GM21360 (cell line): ENCODE results near the gene NARS2.

Experiments
- ATAC-seq: cut with Tn5 transposase; IDR thresholded peaks from one replicate; pipeline ENCODE4 v1.9.1; 2021; ENCODE audit warnings: mild to moderate bottlenecking, moderate library complexity; ENCODE audit not compliant: unreplicated experiment

Gene NARS2

GRCh38 chr11:78417888-78418583, 156.6 kb downstream of the NARS2 start:
- ATAC-seq, result peak; percentile 55

DNA sequence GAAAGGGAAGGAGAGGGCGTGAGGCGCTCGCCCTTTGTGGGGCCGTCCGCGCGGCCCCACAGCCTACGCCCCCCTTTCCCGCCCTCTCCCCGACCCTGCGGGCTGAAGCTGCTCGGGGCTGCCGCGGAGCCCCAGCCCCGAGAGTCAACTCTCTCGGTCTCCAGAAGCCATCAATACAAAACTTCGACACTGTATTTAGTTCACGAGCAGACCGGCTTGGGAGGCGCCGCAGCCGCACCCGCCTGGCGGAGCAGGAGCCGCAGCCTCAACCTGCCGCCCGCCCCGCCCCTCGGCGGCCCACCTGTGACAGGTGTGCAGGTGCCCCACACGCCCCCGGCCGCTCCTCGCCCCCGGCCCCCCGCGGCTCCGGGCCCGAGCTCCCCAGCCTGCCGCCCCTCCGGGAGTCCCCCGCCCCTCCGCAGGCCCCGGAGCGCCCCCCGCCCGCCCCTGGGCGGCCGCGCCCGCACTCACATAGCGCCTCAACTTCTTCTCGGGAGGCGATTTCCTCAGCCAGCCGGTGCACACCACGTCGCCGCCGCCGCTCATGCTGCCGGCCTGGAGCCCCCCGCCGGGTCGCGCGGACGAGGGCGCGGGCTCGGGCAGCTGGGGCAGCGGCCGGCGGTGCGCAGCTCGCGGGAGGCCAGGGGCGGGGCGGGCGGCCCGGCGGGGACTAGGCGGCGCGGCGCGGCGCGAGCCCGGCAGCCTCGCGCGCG, 157.3 kb downstream of the NARS2 start, which contains the start of gene GAB2:
Gene GAB2 (minus strand): TSS at position 646 of the 713 bp plus-strand sequence. CDS start 100 bp downstream, at position 546.
- ATAC-seq, result peak; percentile 6

- ATAC-seq, result peak; percentile 51
Measured at GRCh38 chr11:78416285-78417174, 158.1 kb downstream of the NARS2 start.

DNA sequence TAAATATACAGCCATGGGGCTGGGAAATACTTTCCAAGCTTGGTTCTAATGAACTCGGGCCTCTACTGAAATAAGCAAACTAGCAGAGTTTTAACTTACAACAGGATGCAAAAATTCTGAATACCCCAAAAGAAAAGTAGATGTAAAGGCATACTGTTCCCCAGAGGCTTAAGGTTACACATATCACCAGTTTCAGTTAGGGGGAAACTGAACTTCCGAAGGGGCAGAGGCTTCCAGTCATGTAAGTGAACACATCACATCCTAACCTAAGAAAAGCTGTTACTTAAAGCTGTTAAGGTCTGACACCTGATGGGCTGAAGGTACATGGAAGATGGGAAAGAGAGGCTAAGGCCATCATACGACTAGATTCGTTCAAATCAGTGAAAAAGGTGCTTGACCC, 159.3 kb downstream of the NARS2 start:
- no peak for ATAC-seq

GRCh38 chr11:78414321-78415051, 160.2 kb downstream of the NARS2 start:
- no peak for ATAC-seq

- ATAC-seq, result no peak
Measured at GRCh38 chr11:78408619-78409018, 166.0 kb downstream of the NARS2 start.

- no peak for ATAC-seq
Measured at GRCh38 chr11:78406568-78407196, 168.0 kb downstream of the NARS2 start.

DNA sequence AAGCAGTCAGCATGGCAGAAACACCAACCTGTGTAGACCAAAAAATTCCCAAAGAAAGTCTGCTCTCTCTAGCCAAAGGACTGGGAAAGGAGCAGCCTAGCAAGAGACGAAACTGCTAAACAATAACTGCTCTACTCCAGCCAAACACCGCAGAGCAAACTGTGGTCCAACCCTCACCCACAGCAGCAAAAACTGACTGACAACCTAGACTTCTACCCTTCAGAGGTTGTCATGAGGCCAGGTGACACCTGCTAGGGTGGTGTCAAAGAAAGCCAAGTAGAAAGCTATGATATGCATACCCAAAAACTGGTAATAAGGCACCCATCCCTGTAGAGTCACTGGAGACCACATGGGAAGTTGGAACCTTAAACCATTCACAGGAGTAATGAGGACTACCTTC, 168.9 kb downstream of the NARS2 start:
- ATAC-seq, result no peak

- no peak for ATAC-seq
Measured at GRCh38 chr11:78403781-78404180, 170.9 kb downstream of the NARS2 start.

- ATAC-seq, result no peak
Measured at GRCh38 chr11:78402847-78403246, 171.8 kb downstream of the NARS2 start.

GRCh38 chr11:78400702-78401101, 174.0 kb downstream of the NARS2 start:
- no peak for ATAC-seq

DNA sequence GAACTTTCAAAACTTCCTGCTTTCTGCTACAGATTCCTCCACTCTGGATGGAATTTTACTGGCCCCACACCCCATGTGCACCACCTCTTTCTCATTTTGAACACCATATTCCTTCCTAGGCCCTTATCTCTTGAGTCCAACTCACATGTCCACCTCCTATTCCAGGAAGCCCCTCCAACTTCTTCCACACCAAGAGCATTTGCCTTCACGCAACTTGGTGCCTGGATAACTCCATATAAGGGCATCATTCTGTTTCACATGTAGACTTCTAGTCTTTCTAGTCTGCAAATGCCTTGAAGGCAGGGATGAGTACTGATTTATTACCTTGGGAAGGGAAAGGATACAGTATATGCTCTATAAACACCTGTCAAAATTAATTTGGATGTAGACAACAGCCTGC, 174.5 kb downstream of the NARS2 start:
- ATAC-seq, result no peak

DNA sequence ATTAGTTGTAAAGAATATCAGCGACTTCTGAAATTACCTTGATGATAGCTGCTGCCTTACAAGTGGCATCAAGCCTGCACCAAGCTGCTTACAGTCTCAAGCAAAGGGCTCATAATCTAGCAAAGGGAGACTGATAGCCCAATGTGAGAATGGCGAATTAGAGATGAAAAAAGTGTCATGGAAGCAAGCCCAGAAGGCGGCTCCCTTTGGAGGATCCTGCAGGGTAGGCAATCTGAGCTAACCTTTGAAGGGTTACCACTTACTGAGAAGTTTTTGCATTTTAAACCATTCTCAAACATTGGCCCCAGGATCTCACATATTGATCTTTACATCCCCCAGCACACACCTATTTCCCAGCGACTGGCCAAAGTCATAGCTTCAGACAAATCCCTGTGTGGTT, 175.5 kb downstream of the NARS2 start:
- ATAC-seq, result no peak

- ATAC-seq, result no peak
Measured at GRCh38 chr11:78398715-78399114, 175.9 kb downstream of the NARS2 start.

DNA sequence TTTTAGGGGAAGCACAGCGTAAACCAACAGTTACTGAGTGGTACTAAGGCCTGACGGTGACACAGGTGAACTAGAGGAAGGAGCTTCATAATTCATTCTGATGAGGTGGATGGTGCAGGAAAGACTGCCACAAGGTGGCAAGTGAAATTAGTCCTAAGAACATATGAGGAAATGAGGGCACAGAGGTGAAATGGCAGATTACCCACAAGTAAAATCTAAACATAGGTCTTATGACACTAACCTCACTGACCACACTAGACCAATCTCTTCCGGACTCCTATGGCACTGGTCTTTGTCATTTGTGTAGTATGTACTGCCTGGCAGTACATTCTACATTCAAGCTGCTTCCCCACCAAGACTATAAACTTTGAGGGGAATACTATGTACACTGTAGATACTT, 177.3 kb downstream of the NARS2 start:
- no peak for ATAC-seq

DNA sequence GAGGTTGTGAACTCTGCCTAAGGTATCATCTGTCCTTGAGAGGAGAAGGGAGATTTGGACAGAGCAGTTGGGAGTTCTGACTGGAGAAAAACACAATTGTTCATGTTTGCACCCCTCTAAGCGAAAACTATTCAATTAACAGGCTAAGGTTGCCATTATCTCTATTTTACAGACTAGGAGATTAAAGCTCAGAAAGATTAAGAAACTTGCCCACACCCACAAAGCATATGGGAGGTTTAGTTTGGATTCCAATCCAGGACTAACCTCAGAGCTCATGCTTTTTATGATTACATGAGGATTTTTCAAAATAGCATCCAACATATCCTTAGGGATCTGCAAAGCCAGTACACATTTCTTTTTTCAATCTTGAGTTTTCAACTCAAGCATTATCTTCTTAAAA, 179.1 kb downstream of the NARS2 start:
- ATAC-seq, result no peak

DNA sequence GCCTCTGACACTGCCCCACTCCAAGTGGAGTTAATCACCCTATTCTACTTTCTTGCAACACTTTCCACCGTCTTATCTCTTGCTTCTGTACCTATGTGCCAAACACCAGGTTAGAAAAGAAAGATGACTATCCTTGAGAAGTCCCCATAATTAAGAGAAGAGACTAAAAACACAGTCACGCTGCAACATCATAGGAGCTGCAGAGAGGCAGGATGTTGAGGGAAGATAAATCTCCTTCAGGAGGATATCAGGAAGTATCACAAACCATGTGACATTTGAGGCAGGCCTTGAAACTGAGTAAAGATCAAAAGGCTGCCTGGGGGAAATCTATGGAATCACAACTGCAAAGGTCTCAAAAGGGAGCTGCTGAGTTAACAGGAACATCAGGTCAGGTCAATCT, 181.8 kb downstream of the NARS2 start:
- ATAC-seq, result no peak

GRCh38 chr11:78391424-78391823, 183.2 kb downstream of the NARS2 start:
- no peak for ATAC-seq

DNA sequence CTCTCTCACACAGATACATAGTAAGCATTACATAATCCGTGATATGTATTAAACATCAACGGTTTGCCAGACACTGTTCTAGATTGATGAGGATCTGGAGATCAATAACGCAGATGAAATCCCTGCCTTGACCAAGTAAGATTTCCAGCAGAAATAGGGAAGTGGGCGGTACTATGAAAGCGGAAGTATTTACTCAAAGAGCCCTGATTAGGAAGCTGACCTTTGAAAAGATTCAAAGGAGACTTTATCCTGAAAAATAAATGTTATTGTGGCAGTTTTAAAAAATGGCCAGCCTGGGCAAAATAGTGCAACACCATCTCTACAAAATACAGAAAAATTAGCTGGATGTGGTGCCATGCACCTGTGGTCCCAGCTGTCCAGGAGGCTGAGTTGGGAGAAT, 183.9 kb downstream of the NARS2 start:
- no peak for ATAC-seq

DNA sequence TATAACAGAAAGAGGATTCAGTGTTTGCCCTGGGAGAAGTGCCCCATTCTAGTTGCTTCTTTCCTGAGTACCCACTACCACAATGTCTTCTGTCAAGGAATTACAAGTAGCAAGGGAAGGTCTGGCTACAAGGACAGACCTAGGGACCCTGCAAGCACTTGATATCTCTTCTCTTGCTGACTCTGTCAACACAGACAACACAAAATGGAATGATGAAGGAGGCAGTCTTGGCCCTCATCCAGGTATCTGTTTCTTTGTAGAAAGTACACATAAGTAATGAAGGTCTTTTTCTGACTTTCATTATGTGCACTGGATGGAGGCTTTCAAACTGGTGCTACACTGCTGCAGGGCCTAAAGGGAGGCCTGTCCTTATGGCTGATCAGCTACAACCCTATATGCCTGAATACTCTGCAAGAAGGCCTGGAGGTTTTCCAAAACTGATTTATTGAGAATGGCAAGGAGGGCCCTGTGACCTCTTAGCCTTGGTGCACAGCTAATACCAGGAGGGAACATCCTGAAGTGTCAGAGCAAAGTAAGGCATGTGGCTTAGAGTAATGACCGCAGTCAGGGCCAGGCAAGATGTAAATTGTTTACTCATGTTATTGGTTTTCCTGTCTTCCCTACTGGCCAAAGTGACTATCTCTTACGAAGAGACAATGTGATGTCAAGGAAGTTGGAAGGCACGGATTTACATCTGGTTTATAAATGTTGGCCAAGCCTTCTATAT, 188.3 kb downstream of the NARS2 start:
- no peak for ATAC-seq
